Heart left ventricle (tissue), 13 donors: ENCODE results near the gene FTO.

ENCODE experiments used
- CTCF ChIP-seq, 12 donors: fragments of 200-600 bp; sonication (generic) in 4 of 12; IDR thresholded peaks; one replicate each; pipeline versions ENCODE4 v1.5.0 to v1.8.0; 2018 to 2022; ENCODE audit warnings: antibody characterized with exemption in 12 of 12, mild to moderate bottlenecking in 5 of 12
- POLR2A ChIP-seq, 2 donors: fragments of 450-650 bp; IDR thresholded peaks; one replicate each; pipeline ENCODE4 v1.6.1; 2017; ENCODE audit warnings: antibody characterized with exemption in 2 of 2, mild to moderate bottlenecking in 2 of 2, moderate library complexity in 2 of 2
- donor health status: ischemic (EF 13 %, LVEDD 7.1; RV severe dilation, severe dysfunction).
- donor health status: DM: no; HTN: yes; CAD: no.
- donor health status: DM: no; HTN: no; CAD: no.
- donor health status: ischemic (EF 25% LVEDD 6.9; RV normal size, moderate dysfunction).
- donor health status: ischemic (EF 25% LVEDD 5.7; RV mildly dilated, moderate dysfunction).
- donor health status: ischemic (EF 35%, LVEDD 5.7; RV mildly dilated, moderate dysfunction).
- donor health status: nonischemic (EF 11% LVEDD 7.7; RV severe dilation, severe dysfunction).
- donor health status: DM: yes; HTN: yes; CAD: no.
- donor health status: PGD.
- donor health status: ischemic (EF 29% LVEDD 5.4; RV normal size, mild dysfunction).
- donor health status: nonischemic (EF 23%, LVEDD 6.1; RV moderate dilation, normal function).

- TF ChIP-seq CTCF (IDR thresholded peaks at IDR 0.05) (no peak), POLR2A (IDR thresholded peaks at IDR 0.05) (no peak)
Measured at GRCh38 chr16:53734908-53735307, 31.0 kb downstream of the FTO start.
